Ovary (tissue), 3 donors: ENCODE data around the gene TSPAN5.

Experiments
- CTCF ChIP-seq, 3 donors: fragments of 450-650 bp in 2 of 3; fragments of 200-600 bp in 1 of 3; IDR thresholded peaks; one replicate each; pipeline versions ENCODE4 v1.5.1 to v1.8.0; 2016 to 2022; ENCODE audit warnings: antibody characterized with exemption in 3 of 3, mild to moderate bottlenecking in 1 of 3
- EP300 ChIP-seq: sonication (generic); formaldehyde crosslinking; IDR thresholded peaks from one replicate; pipeline ENCODE4 v1.6.1; 2017; ENCODE audit warnings: antibody characterized with exemption
- POLR2A ChIP-seq: fragments of 450-650 bp; IDR thresholded peaks from one replicate; pipeline ENCODE4 v1.6.1; 2017; ENCODE audit warnings: antibody characterized with exemption, mild to moderate bottlenecking, moderate library complexity
- donor health status: DM: no; HTN: no; CAD: no.

GRCh38 chr4:98485816-98486345 is 172.5 kb downstream of the TSPAN5 start:
- TF ChIP-seq CTCF (IDR thresholded peaks at IDR 0.05) = no peak
- no peak for TF ChIP-seq EP300
- no peak for TF ChIP-seq POLR2A
